Karpas-422 (cell line): ENCODE results near the gene LAIR1. TPM values are rescaled to one million over a fixed set of nuclear protein-coding genes. Genes with fewer than 3 reads are reported as not detected.
"Not testable (repeated sequence)": the region's sequence is repeated elsewhere in the genome, so short reads cannot be mapped to it uniquely, and the experiment has no call there.

Source experiments
- DNase-seq: peaks from one replicate; pipeline ENCODE4 v3.0.0-alpha.2; 2015
- H2AFZ ChIP-seq: fragments of 200-600 bp; sonication (generic); 2 replicates; pipeline ENCODE4 v1.6.1; 2014; ENCODE audit warnings: antibody characterized with exemption, low read length, mixed read lengths
- H3K27ac ChIP-seq: fragments of 200-600 bp; sonication (generic); 2 replicates; pipeline ENCODE4 v1.5.1; 2014; ENCODE audit warnings: mild to moderate bottlenecking, low read length, moderate library complexity
- H3K27me3 ChIP-seq: fragments of 200-600 bp; sonication (generic); 2 replicates; pipeline ENCODE4 v1.6.1; 2014; ENCODE audit warnings: low read length, mixed read lengths
- H3K36me3 ChIP-seq: fragments of 200-600 bp; sonication (generic); 2 replicates; pipeline ENCODE4 v1.6.1; 2014; ENCODE audit warnings: low read length, mixed read lengths; ENCODE audit not compliant: insufficient read depth
- H3K4me1 ChIP-seq: fragments of 200-600 bp; sonication (generic); 2 replicates; pipeline ENCODE4 v1.6.1; 2014; ENCODE audit warnings: mild to moderate bottlenecking, low read length, mixed read lengths
- H3K4me2 ChIP-seq: fragments of 200-600 bp; sonication (generic); 2 replicates; pipeline ENCODE4 v1.6.1; 2014; ENCODE audit warnings: low read length, low read depth, mild to moderate bottlenecking; ENCODE audit not compliant: poor library complexity, severe bottlenecking
- H3K4me3 ChIP-seq: fragments of 200-600 bp; sonication (generic); 2 replicates; pipeline ENCODE4 v1.5.1; 2014; ENCODE audit warnings: mild to moderate bottlenecking, antibody characterized with exemption, low read length, mixed read lengths
- H3K79me2 ChIP-seq: fragments of 200-600 bp; sonication (generic); 2 replicates; pipeline ENCODE4 v1.6.1; 2014; ENCODE audit warnings: mild to moderate bottlenecking, low read length, mixed read lengths
- H3K9ac ChIP-seq: fragments of 200-600 bp; sonication (generic); 2 replicates; pipeline ENCODE4 v1.6.0; 2014; ENCODE audit warnings: low read length
- H3K9me2 ChIP-seq: fragments of 200-600 bp; sonication (generic), shearing (Covaris generic); replicated peaks from 2 replicates; pipeline ENCODE4 v1.6.0; 2014; ENCODE audit warnings: mild to moderate bottlenecking, low read length, moderate library complexity; ENCODE audit not compliant: insufficient read depth
- H3K9me3 ChIP-seq: fragments of 300-700, 200-600 bp; sonication (generic); 2 replicates; pipeline ENCODE4 v1.6.1; 2014; ENCODE audit warnings: low read length, mixed read lengths
- H4K20me1 ChIP-seq: fragments of 200-600 bp; sonication (generic); 2 replicates; pipeline ENCODE4 v1.6.1; 2014; ENCODE audit warnings: mild to moderate bottlenecking, antibody characterized with exemption, low read length, low read depth; ENCODE audit not compliant: insufficient read depth
- total RNA-seq: library from RNA; depleted of rRNA; stranded (reverse); fragments of >200 nt; shearing (Covaris generic); gene quantifications from 2 replicates; pipeline ENCODE4 v1.2.3, GENCODE V29; 2014; ENCODE audit warnings: low replicate concordance

LAIR1 gene
- total RNA-seq, 1 experiment from 2014 or later = 0.15 TPM

GRCh38 chr19:54373781-54374631, 9.3 kb upstream of the LAIR1 start:
- Histone ChIP-seq H2AFZ (peak overlapping the region; percentile 54; the same call in 1 of the 2 replicates), H3K9me3 (no peaks in the 10 kb centered on the region), H3K36me3 (no peaks in the 10 kb centered on the region), H3K79me2 (no peaks in the 10 kb centered on the region), H3K4me3 (0 out of 2 replicates have a peak overlapping the region, but pooled peaks have one; percentile 7), H3K4me2 (peak overlapping the region; percentile 10), H4K20me1 (no peaks in the 10 kb centered on the region), H3K4me1 (peaks cover 20% of the 10 kb centered on the region), H3K27ac (no peak overlapping the region), H3K9ac (no peak overlapping the region), H3K9me2 (no peaks in the 10 kb centered on the region), H3K27me3 (no peaks in the 10 kb centered on the region; the same call in 1 of the 2 replicates)
- no peak for DNase-seq

- H3K4me2 ChIP-seq, H3K4me3 ChIP-seq, H3K9me2 ChIP-seq, H3K9ac ChIP-seq, DNase-seq, H3K4me1 ChIP-seq, H3K9me3 ChIP-seq, H2AFZ ChIP-seq, H3K27ac ChIP-seq, H3K79me2 ChIP-seq, H3K36me3 ChIP-seq, H4K20me1 ChIP-seq, H3K27me3 ChIP-seq: not testable (repeated sequence)
Measured at GRCh38 chr19:54371453-54371852, 6.7 kb upstream of the LAIR1 start.

- not testable (repeated sequence) for DNase-seq, H3K36me3 ChIP-seq, H3K9me2 ChIP-seq, H4K20me1 ChIP-seq, H3K9me3 ChIP-seq, H3K4me1 ChIP-seq, H3K4me2 ChIP-seq, H3K9ac ChIP-seq, H3K4me3 ChIP-seq, H3K27ac ChIP-seq, H2AFZ ChIP-seq, H3K79me2 ChIP-seq, H3K27me3 ChIP-seq
Measured at GRCh38 chr19:54370434-54370796, 5.7 kb upstream of the LAIR1 start.

- H4K20me1 ChIP-seq, H2AFZ ChIP-seq, DNase-seq, H3K4me2 ChIP-seq, H3K27me3 ChIP-seq, H3K4me3 ChIP-seq, H3K9me2 ChIP-seq, H3K27ac ChIP-seq, H3K9ac ChIP-seq, H3K9me3 ChIP-seq, H3K79me2 ChIP-seq, H3K4me1 ChIP-seq, H3K36me3 ChIP-seq: not testable (repeated sequence)
Measured at GRCh38 chr19:54369688-54370433, 5.1 kb upstream of the LAIR1 start.

- H3K36me3 ChIP-seq = no peaks in the 10 kb centered on the region
- no peak overlapping the region for H3K9ac ChIP-seq
- H3K79me2 ChIP-seq = no peaks in the 10 kb centered on the region
- no peak for DNase-seq
- H2AFZ ChIP-seq = no peak overlapping the region
- H3K9me3 ChIP-seq = no peaks in the 10 kb centered on the region
- peaks cover 7% of the 10 kb centered on the region for H3K4me1 ChIP-seq
- H3K27me3 ChIP-seq = no peaks in the 10 kb centered on the region
- H3K9me2 ChIP-seq = no peaks in the 10 kb centered on the region
- H3K27ac ChIP-seq = no peak overlapping the region
- no peaks in the 10 kb centered on the region for H4K20me1 ChIP-seq
- H3K4me2 ChIP-seq = no peak overlapping the region
- no peak overlapping the region for H3K4me3 ChIP-seq
Measured at GRCh38 chr19:54369082-54369687, 4.5 kb upstream of the LAIR1 start.

GRCh38 chr19:54366811-54367210, 2.1 kb upstream of the LAIR1 start:
- Histone ChIP-seq H3K36me3 (no peaks in the 10 kb centered on the region), H3K9me3 (no peaks in the 10 kb centered on the region), H3K4me2 (no peak overlapping the region), H2AFZ (no peak overlapping the region), H4K20me1 (no peaks in the 10 kb centered on the region), H3K27me3 (peaks cover 3% of the 10 kb centered on the region; the same call in 1 of the 2 replicates), H3K4me1 (peaks cover 10% of the 10 kb centered on the region), H3K9ac (no peak overlapping the region), H3K9me2 (no peaks in the 10 kb centered on the region), H3K27ac (no peak overlapping the region), H3K79me2 (no peaks in the 10 kb centered on the region), H3K4me3 (no peak overlapping the region)
- DNase-seq = no peak

- H2AFZ ChIP-seq, H3K9ac ChIP-seq, H3K9me2 ChIP-seq, H3K9me3 ChIP-seq, H4K20me1 ChIP-seq, H3K36me3 ChIP-seq, H3K79me2 ChIP-seq, H3K4me2 ChIP-seq, H3K27ac ChIP-seq, H3K27me3 ChIP-seq, DNase-seq, H3K4me3 ChIP-seq: not testable (repeated sequence)
- H3K4me1 ChIP-seq = peaks cover 20% of the 10 kb centered on the region
Measured at GRCh38 chr19:54365798-54366197, 1.1 kb upstream of the LAIR1 start.

GRCh38 chr19:54361680-54362422, 2.9 kb downstream of the LAIR1 start:
- H3K4me3 ChIP-seq = peak overlapping the region; percentile 38; the same call in 1 of the 2 replicates
- H3K36me3 ChIP-seq, DNase-seq, H4K20me1 ChIP-seq, H3K9ac ChIP-seq, H2AFZ ChIP-seq, H3K79me2 ChIP-seq, H3K9me2 ChIP-seq, H3K27me3 ChIP-seq, H3K27ac ChIP-seq, H3K9me3 ChIP-seq: not testable (repeated sequence)
- H3K4me1 ChIP-seq = peaks cover 25% of the 10 kb centered on the region
- H3K4me2 ChIP-seq = peak overlapping the region; percentile 49
